HG03565 (cell line): ENCODE data around the gene UROC1.

Experiments used
- ATAC-seq: cut with Tn5 transposase; IDR thresholded peaks from one replicate; pipeline ENCODE4 v1.9.1; 2021; ENCODE audit warnings: mild to moderate bottlenecking, moderate library complexity; ENCODE audit not compliant: unreplicated experiment

The UROC1 gene

GRCh38 chr3:126517291-126517951, at the start of gene UROC1:
TSS of gene UROC1 (minus strand) at chr3:126517773. CDS start at chr3:126517719, 54 bp downstream.
- ATAC-seq, result no peak

GRCh38 chr3:126562737-126563276, 45.2 kb upstream of the UROC1 start:
- no peak for ATAC-seq

GRCh38 chr3:126558336-126559071, 40.9 kb upstream of the UROC1 start, which contains the start of gene C3orf22:
TSS of gene C3orf22 (minus strand) at chr3:126558932. CDS start at chr3:126553390, 5,542 bp downstream.
- no peak for ATAC-seq

- no peak for ATAC-seq
Measured at GRCh38 chr3:126557761-126558160, 40.2 kb upstream of the UROC1 start.

DNA sequence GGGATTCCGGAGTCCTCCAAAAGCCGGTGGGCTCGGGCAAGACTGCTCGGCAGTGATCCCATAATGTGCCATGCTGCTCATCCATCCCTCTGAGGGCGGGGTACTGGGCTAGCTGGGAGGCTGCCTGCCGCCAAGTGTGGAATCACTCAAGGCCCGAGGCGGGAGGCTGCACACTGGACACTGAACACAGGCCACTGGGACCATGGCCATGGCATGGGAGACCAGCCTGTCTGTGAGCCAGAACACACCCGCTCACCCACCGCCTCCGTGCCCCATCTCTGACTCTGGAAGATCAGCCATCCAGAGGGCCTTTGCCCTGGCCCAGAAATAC, 39.8 kb upstream of the UROC1 start:
- ATAC-seq, result no peak

- no peak for ATAC-seq
Measured at GRCh38 chr3:126556637-126557414, 39.3 kb upstream of the UROC1 start.

- ATAC-seq, result no peak
Measured at GRCh38 chr3:126555795-126556636, 38.4 kb upstream of the UROC1 start.

DNA sequence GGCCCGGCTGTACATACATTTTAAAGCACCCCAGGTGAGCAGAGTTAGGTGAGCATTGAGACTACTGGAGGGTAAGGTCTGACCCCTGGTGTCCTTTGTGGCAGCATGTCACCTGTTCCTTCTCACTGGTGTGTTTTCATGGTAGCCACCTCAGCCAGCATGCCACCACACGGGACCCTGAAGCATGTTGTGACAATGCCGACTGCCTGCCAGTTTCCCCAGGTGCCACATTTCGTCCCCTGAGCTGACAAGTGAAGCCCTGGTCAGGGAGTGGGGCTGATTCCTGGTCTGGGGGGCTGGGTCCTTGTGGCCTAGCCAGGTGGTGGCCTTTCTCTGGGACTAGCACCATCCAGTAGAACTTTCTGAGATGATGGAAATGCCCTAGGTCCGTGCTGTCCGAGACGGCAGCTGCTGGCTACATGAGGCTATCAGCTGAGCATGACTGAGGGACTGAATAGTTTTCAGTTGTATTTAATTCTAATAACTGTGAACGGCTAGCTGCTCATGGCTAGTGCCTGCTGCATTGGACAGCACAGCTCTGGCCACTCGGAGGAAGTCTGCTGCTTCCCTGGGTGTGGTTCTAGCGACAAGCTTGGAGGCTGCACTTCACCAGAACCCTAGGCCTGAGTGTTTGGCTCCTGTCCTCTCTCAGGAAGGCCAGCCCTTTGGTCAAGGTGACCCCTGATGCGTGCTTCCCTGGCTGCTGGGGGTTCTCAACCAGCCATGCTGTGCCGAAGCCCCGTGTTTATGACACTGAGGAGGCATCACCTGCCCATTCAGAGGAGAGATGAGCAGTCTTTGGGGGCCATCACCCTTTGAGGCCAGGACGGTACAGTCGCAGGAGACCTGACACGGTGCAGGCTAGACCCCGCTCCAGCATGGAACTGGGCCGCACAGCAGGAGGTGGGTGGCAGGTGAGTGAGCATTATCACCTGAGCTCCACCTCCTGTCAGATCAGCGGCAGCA, 37.3 kb upstream of the UROC1 start:
- no peak for ATAC-seq

DNA sequence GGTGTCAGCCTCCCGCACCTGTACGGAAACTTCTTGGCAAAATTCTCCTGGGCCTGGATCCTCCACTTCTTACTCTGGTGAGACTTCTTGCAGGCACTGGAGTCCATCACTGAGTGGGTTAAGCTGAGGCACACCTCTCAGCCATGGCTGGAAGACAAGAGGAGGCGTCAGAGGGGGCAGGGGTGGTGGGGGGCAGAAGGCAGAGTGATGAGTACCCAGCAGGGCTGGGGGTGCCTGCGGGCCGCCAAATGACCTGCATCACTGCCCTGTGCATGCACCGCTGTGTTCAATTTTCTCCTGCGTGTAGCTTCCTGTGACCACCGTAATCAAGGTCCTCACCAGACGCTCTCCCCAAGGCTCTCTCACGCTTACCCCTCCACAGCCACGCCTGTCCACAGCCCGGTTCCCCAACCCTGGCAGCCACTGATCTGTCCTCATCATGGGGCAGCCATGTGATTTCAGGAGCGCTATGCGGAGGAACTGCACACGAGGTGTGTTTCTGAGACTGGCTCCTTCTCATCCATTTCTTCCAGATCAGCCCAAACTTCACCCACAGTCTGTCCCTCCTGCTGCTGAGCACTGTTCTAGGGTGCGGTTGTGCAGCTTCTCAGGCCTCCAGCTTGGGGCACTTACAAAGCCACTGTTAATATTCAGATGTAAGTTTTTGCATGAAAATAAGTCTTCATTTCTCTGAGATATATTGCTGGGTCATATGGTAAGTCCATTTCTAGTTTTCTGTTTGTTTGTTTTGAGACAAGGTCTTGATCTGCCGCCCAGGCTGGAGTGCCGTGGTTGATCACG, 35.9 kb upstream of the UROC1 start:
- no peak for ATAC-seq

GRCh38 chr3:126552688-126553283, 35.2 kb upstream of the UROC1 start:
- ATAC-seq, result no peak

DNA sequence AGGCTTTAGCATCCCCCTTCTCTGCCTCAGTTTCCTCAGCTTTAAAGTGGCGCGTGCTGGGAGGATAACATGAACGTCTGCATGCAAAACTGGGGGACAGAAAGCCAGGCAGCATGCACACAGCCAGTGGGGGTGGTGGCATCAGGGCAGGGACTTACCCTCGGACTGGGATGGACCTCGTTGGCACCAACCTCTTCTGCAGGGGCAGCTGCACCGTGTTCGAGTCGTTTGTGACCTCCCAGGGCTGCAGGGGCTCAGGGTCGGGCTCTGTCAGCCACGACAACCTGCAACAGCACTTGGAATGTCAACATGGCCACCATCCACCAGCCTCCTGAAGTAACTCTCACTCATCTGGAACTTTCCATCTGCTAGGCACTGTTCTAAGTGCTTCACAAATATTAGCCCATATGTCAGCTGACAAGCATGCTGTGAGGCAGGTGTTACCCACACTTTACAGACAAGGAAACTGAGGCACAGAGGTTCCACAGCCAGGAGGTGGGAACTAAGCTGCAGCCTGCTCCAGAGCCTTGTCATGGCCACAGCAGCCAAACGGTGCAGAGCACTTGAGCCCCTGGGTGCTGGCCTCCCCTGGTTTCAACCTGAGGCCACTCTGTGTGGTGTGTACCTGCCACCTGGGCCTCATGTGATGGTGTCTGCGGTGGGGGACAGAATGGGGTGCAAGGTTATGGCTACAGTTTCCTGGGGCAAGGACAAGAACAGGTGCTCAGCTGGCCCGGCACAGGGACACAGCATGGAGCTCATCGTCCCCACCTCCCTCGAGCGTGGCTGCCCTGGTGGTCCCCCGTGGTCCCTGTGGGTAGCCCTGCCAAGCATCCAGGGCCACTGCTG, 34.5 kb upstream of the UROC1 start:
- ATAC-seq, result no peak

DNA sequence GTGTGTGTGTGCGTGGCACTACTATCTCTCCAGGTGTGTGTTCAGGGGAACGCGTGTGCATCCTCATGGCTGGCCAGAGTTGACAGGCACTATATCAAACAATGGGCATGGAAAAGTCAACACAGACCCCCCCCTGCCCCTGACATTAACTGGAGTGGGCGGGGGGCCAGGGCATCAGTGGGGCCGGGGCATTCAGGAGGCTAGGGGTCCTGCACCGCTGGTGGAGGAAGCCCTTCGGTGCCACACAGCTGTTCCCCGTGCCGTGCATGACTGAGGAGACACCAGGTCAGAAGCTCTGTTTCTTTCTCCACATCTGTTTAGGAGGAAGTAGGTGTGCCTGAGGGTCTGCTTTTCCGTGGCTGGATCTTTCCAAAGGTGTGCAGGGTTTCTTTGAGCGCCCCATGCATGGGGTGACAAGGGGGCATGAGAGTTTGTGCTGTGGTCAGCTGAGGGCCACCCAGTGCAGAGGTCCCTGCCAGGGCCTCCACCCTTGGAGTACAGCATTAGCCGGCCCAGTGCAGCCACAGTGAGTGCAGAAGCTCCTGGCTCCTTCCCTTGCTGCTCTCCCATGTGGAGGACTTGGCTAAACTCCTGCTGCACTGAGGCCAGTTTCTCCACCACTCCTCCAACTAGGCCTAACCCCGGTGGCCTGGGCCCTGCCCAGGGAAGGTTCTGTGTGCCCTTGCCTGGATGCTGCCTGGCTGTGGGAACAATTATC, 33.7 kb upstream of the UROC1 start:
- ATAC-seq, result no peak

DNA sequence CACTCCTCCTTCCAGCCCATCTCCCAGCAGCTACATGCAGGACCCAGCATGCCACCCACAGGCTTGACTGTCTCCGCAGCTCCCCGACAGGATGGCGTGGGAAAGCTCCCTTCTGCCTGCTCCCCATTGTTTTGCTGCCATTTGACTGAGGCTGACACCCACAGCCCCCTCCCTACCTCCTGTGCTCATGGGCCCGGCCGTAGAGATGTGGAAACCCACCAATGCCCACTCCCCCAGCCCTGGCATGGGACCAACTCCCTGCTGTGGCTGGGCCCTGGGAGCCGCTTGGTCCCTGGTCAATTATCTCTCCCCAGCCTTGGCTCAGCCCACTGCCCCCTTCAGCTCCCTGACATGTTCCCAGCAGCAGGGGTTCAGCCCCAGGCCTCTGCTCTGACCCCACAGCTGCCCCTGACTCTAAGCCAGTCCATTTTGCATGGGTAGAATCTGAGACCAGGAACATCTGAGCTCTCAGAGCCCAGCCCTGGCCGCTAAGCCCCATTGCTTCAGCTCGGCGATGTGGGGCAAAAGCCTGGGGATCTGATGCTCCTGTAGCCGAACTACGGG, 33.0 kb upstream of the UROC1 start:
- no peak for ATAC-seq

DNA sequence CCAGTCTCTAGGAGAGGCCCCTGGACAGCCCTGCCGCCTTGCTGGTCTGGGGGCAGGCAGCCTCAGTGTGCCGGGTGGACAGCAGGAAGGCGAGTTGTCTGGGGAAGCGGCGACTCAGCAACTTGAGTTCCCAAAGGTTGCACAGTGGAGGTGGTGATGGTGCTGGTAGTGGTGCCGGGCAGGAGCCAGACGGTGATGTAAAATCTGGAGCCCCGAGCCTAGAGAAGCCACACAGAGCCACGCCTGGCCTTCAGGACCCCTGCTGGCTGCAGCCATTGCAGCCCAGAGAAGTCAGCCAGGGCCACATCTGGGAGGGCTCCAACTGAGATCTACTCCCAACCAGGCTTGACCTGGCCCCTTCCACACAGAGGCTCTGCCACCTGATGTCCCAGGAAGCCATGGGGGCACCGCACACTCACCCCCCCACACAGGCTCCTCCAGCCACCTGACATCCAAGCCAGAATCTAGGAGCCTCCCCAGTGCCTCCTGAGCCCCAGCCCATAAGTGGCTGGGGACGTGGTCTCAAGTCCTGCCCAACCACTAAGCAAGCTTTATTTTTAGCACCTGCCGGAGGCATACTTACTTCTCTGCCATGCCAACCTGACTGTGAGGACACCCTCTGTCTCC, 32.4 kb upstream of the UROC1 start:
- ATAC-seq, result no peak

GRCh38 chr3:126548556-126549466, 31.2 kb upstream of the UROC1 start:
- ATAC-seq, result no peak
